SK-N-SH (cell line): ENCODE results near the gene JAM2. TPM values are rescaled to one million over a fixed set of nuclear protein-coding genes. Genes with fewer than 3 reads are reported as not detected.

Experiments
- CTCF ChIA-PET: fragments of 300-600, 350-600 bp; formaldehyde crosslinking; extraction: SDS; loops from one replicate; lab custom pipeline; 2021; lab: Yijun Ruan, JAX
- POLR2A ChIA-PET: fragments of 350-600 bp; sonication (Branson Sonifier 250); formaldehyde crosslinking; extraction: SDS; loops from one replicate; lab custom pipeline; 2020; ENCODE audit warnings: antibody characterized with exemption, inconsistent platforms; lab: Yijun Ruan, JAX
- DNase-seq: peaks from one replicate; pipeline ENCODE4 v3.0.0; 2012
- H2AFZ ChIP-seq: fragments of 200-600 bp; sonication (generic); 2 replicates; pipeline ENCODE4 v1.8.1; 2016; ENCODE audit warnings: antibody characterized with exemption, mild to moderate bottlenecking, low read depth
- H3F3A ChIP-seq: fragments of 200-600 bp; sonication (generic); replicated peaks from 2 replicates; pipeline ENCODE3; 2016; ENCODE audit warnings: antibody characterized with exemption, mild to moderate bottlenecking; ENCODE audit not compliant: insufficient read depth
- H3K27ac ChIP-seq, 2 experiments: fragments of 200-500 bp in 1 of 2; fragments of 200-600 bp in 1 of 2; sonication (Bioruptor generic) in 1 of 2; sonication (generic), shearing (Covaris generic) in 1 of 2; 2 replicates each; pipeline versions ENCODE4 v1.5.1 to v1.6.1; 2014 to 2016; ENCODE audit warnings: low read depth in 2 of 2, inconsistent platforms in 1 of 2, low read length in 1 of 2, mild to moderate bottlenecking in 1 of 2, mixed read lengths in 1 of 2
- H3K27me3 ChIP-seq: fragments of 200-600 bp; sonication (generic), shearing (Covaris generic); 2 replicates; pipeline ENCODE4 v1.6.1; 2016; ENCODE audit warnings: mixed run types; ENCODE audit not compliant: insufficient read depth
- H3K36me3 ChIP-seq, 2 experiments: fragments of 200-500 bp in 1 of 2; fragments of 200-600 bp in 1 of 2; sonication (Bioruptor generic) in 1 of 2; sonication (generic) in 1 of 2; replicated peaks in 1 of 2; 2 replicates each; pipeline versions ENCODE3 to v1.5.1; 2014 to 2016; ENCODE audit warnings: low read length in 1 of 2, mild to moderate bottlenecking in 1 of 2; ENCODE audit not compliant: insufficient read depth in 2 of 2, control insufficient read depth in 1 of 2
- H3K4me1 ChIP-seq, 2 experiments: fragments of 200-500 bp in 1 of 2; fragments of 200-600 bp in 1 of 2; sonication (Bioruptor generic) in 1 of 2; sonication (generic), shearing (Covaris generic) in 1 of 2; 2 replicates each; pipeline versions ENCODE4 v1.5.1 to v1.6.1; 2014 to 2016; ENCODE audit warnings: low read depth in 1 of 2, low read length in 1 of 2, mixed run types in 1 of 2; ENCODE audit not compliant: insufficient read depth in 2 of 2, control insufficient read depth in 1 of 2
- H3K4me2 ChIP-seq: fragments of 200-600 bp; sonication (generic), shearing (Covaris generic); 2 replicates; pipeline ENCODE4 v1.6.1; 2017; ENCODE audit warnings: mixed run types
- H3K4me3 ChIP-seq, 2 experiments: fragments of 200-500 bp in 1 of 2; fragments of 200-600 bp in 1 of 2; sonication (Bioruptor generic) in 1 of 2; sonication (generic), shearing (Covaris generic) in 1 of 2; 2 replicates each; pipeline versions ENCODE4 v1.5.1 to v1.8.1; 2014 to 2016; ENCODE audit warnings: low read depth in 2 of 2, inconsistent platforms in 1 of 2, low read length in 1 of 2, mild to moderate bottlenecking in 1 of 2, mixed read lengths in 1 of 2, moderate library complexity in 1 of 2
- H3K79me2 ChIP-seq: fragments of 200-600 bp; sonication (generic); 2 replicates; pipeline ENCODE4 v1.8.1; 2017; ENCODE audit warnings: mild to moderate bottlenecking; ENCODE audit not compliant: insufficient read depth
- H3K9ac ChIP-seq: fragments of 200-600 bp; sonication (generic); 2 replicates; pipeline ENCODE4 v1.6.1; 2017; ENCODE audit warnings: mixed run types
- H3K9me2 ChIP-seq: fragments of 200-600 bp; sonication (generic); 2 replicates; pipeline ENCODE4 v1.6.1; 2017; ENCODE audit warnings: mixed run types
- H3K9me3 ChIP-seq: fragments of 200-600 bp; sonication (generic); 2 replicates; pipeline ENCODE4 v1.6.1; 2017; ENCODE audit warnings: mixed run types, mild to moderate bottlenecking, moderate library complexity
- H4K20me1 ChIP-seq: fragments of 200-600 bp; sonication (generic); 2 replicates; pipeline ENCODE4 v1.6.1; 2017; ENCODE audit warnings: mild to moderate bottlenecking, mixed run types; ENCODE audit not compliant: insufficient read depth
- CHD2 ChIP-seq: fragments of 150-350 bp; IDR thresholded peaks from 2 replicates; pipeline ENCODE4 v1.6.1; 2018; ENCODE audit warnings: low read length; ENCODE audit not compliant: partially characterized antibody
- CTCF ChIP-seq: fragments of 200-600 bp; sonication (generic); IDR thresholded peaks from 2 replicates; pipeline ENCODE4 v1.6.1; 2017; ENCODE audit warnings: antibody characterized with exemption, mild to moderate bottlenecking, moderate library complexity
- EP300 ChIP-seq, 2 experiments: IDR thresholded peaks; 2 replicates each; pipeline versions ENCODE4 v1.4.0 to v1.6.1; 2012; ENCODE audit warnings: borderline replicate concordance in 1 of 2, low read depth in 1 of 2, low read length in 1 of 2
- FOSL2 ChIP-seq: IDR thresholded peaks from 2 replicates; pipeline ENCODE4 v1.4.0; 2012; ENCODE audit warnings: low read depth, mild to moderate bottlenecking, moderate library complexity, borderline replicate concordance
- GABPA ChIP-seq: IDR thresholded peaks from 2 replicates; pipeline ENCODE4 v1.4.0; 2012; ENCODE audit warnings: low read depth, mild to moderate bottlenecking
- IRF3 ChIP-seq: fragments of 150-350 bp; IDR thresholded peaks from 2 replicates; pipeline ENCODE4 v1.6.1; 2016; ENCODE audit warnings: mild to moderate bottlenecking, low read depth, low read length
- JUND ChIP-seq: IDR thresholded peaks from 2 replicates; pipeline ENCODE4 v1.4.0; 2012
- MAX ChIP-seq: IDR thresholded peaks from 2 replicates; pipeline ENCODE4 v1.4.0; 2012; ENCODE audit warnings: low read depth
- MEF2A ChIP-seq: IDR thresholded peaks from 2 replicates; pipeline ENCODE4 v1.4.0; 2012; ENCODE audit warnings: low read depth, borderline replicate concordance
- MXI1 ChIP-seq: IDR thresholded peaks from 2 replicates; pipeline ENCODE4 v1.6.1; 2012; ENCODE audit warnings: mild to moderate bottlenecking, low read depth, low read length, improper control_type of control experiment
- NFIC ChIP-seq: IDR thresholded peaks from 2 replicates; pipeline ENCODE4 v1.4.0; 2012; ENCODE audit warnings: borderline replicate concordance
- NRF1 ChIP-seq: IDR thresholded peaks from 2 replicates; pipeline ENCODE4 v1.6.1; 2012; ENCODE audit warnings: low read depth, mild to moderate bottlenecking, low read length
- RAD21 ChIP-seq: IDR thresholded peaks from 2 replicates; pipeline ENCODE4 v1.6.1; 2012; ENCODE audit warnings: mild to moderate bottlenecking, low read length
- REST ChIP-seq: IDR thresholded peaks from 2 replicates; pipeline ENCODE4 v1.6.1; 2012; ENCODE audit warnings: mild to moderate bottlenecking, low read depth, low read length, moderate library complexity
- RXRA ChIP-seq: IDR thresholded peaks from 2 replicates; pipeline ENCODE4 v1.4.0; 2012; ENCODE audit warnings: low read depth, mild to moderate bottlenecking, borderline replicate concordance
- SIN3A ChIP-seq: IDR thresholded peaks from 2 replicates; pipeline ENCODE4 v1.6.1; 2012; ENCODE audit warnings: low read depth, mild to moderate bottlenecking, low read length, moderate library complexity, borderline replicate concordance
- SMC3 ChIP-seq: IDR thresholded peaks from 2 replicates; pipeline ENCODE4 v1.6.1; 2012; ENCODE audit warnings: low read depth, low read length, improper control_type of control experiment
- TAF1 ChIP-seq: IDR thresholded peaks from 2 replicates; pipeline ENCODE4 v1.6.1; 2012; ENCODE audit warnings: low read depth, mild to moderate bottlenecking, low read length, moderate library complexity, borderline replicate concordance
- USF2 ChIP-seq: fragments of 150-350 bp; IDR thresholded peaks from 2 replicates; pipeline ENCODE4 v1.6.1; 2017; ENCODE audit warnings: antibody characterized with exemption, low read length, low read depth, borderline replicate concordance
- WGBS: methylation state at CpG from one replicate; pipeline ENCODE4 v1.1.6; 2017; ENCODE audit warnings: low lambda C conversion rate; 5-methylcytosine and 5-hydroxymethylcytosine counted together
- polyA plus RNA-seq, 3 experiments: library from polyadenylated mRNA; depleted of rRNA; stranded (reverse); fragments of >200 nt; gene quantifications; 2 replicates each; pipeline ENCODE4 v1.2.3, GENCODE V29; 2012

Gene JAM2
- polyA plus RNA-seq, 1 of the 3 experiments (the other 2 are of a cell fraction): 8.3 TPM

- Histone ChIP-seq H3K9me3 (no peaks in the 10 kb centered on the region), H3K4me3 (no peak overlapping the region), H3K79me2 (no peaks in the 10 kb centered on the region), H3K27me3 (no peaks in the 10 kb centered on the region), H3K4me1 (peaks cover 0 to 2% of the 10 kb centered on the region in 2 experiments; a peak in 1 of 4 replicates), H3K9me2 (no peaks in the 10 kb centered on the region), H4K20me1 (no peaks in the 10 kb centered on the region), H3K27ac (no peak overlapping the region), H2AFZ (no peak overlapping the region), H3K9ac (no peak overlapping the region), H3K4me2 (no peak overlapping the region; the same call in 1 of the 2 replicates), H3F3A (peaks cover 4% of the 10 kb centered on the region), H3K36me3 (peaks cover 0 to 3% of the 10 kb centered on the region in 2 experiments)
- DNase-seq: no peak
- ChIA-PET POLR2A (no interaction called here), CTCF (no interaction called here)
- TF ChIP-seq IRF3 (no peak), CHD2 (no peak), EP300 (IDR thresholded peaks at IDR 0.05; ENCODE audit: borderline replicate concordance in 1 of 2, low read depth in 1 of 2, low read length in 1 of 2) (no peak), REST (no peak), MAX (no peak), USF2 (no peak), MXI1 (no peak), FOSL2 (no peak), NFIC (no peak)
- 56% methylated on average over 1 of the region's 1 CpG for WGBS
Measured at GRCh38 chr21:25689226-25689625, 50.2 kb downstream of the JAM2 start.

- DNase-seq: no peak
- H3K4me1 ChIP-seq: no peaks in the 10 kb centered on the region
- TF ChIP-seq GABPA (no peak), SIN3A (no peak), CTCF (no peak), TAF1 (no peak), EP300 (IDR thresholded peaks at IDR 0.05; ENCODE audit: borderline replicate concordance in 1 of 2, low read depth in 1 of 2, low read length in 1 of 2) (no peak), MEF2A (no peak), RXRA (no peak), NFIC (no peak), USF2 (no peak), SMC3 (no peak), JUND (no peak), NRF1 (no peak), RAD21 (no peak)
Measured at GRCh38 chr21:25691976-25692375, 52.9 kb downstream of the JAM2 start.

More at GRCh38 chr21:25691976-25692375, 52.9 kb downstream of the JAM2 start:
- Histone ChIP-seq H4K20me1 (no peaks in the 10 kb centered on the region), H3K36me3 (peaks cover 0 to 3% of the 10 kb centered on the region in 2 experiments), H3K79me2 (no peaks in the 10 kb centered on the region), H3K27me3 (no peaks in the 10 kb centered on the region), H3F3A (peaks cover 4% of the 10 kb centered on the region), H3K9ac (no peak overlapping the region), H3K4me2 (no peak overlapping the region), H3K9me3 (no peaks in the 10 kb centered on the region), H3K4me3 (no peak overlapping the region), H3K27ac (no peak overlapping the region), H2AFZ (no peak overlapping the region), H3K9me2 (no peaks in the 10 kb centered on the region)
- WGBS: 100% methylated on average over 3 of the region's 3 CpGs
- POLR2A ChIA-PET: no interaction called here
- CTCF ChIA-PET: interaction anchor here (1.9 kb wide), 1 partner anchor 16 kb away, joined by 5 read pairs; no protein-coding TSS in a partner anchor
